Activated CD4-positive, alpha-beta T cell treated with anti-CD3 and anti-CD28 coated beads, Interleukin-10, Interleukin-2, amounts not matched to agents 100 ng/mL and 50 ng/mL, durations not matched to agents 16 hours and 8 hours (primary cell): ENCODE results near the gene ESR1.
A peak's percentile ranks its signal among the peaks of the same experiment; 100 is the strongest.

Experiments
- DNase-seq: peaks from one replicate; pipeline ENCODE4 v3.0.0-alpha.2; 2020

The ESR1 gene

GRCh38 chr6:152143359-152143758, 335.9 kb downstream of the ESR1 start:
- no peak for DNase-seq

GRCh38 chr6:152146385-152146784, 338.9 kb downstream of the ESR1 start:
- no peak for DNase-seq

- DNase-seq = no peak
These were observed 339.8 kb downstream of the ESR1 start for GRCh38 chr6:152147269-152147668.

GRCh38 chr6:152148412-152148811, 340.9 kb downstream of the ESR1 start:
- DNase-seq = no peak

GRCh38 chr6:152150196-152150595, 342.7 kb downstream of the ESR1 start:
- DNase-seq = no peak

- no peak for DNase-seq
These were observed 344.4 kb downstream of the ESR1 start for GRCh38 chr6:152151920-152152319.

GRCh38 chr6:152154559-152155356, 347.3 kb downstream of the ESR1 start:
- DNase-seq = no peak

GRCh38 chr6:152155792-152156191, 348.3 kb downstream of the ESR1 start:
- no peak for DNase-seq

GRCh38 chr6:152160346-152160745, 352.9 kb downstream of the ESR1 start:
- DNase-seq = peak; percentile 65

GRCh38 chr6:152161501-152161900, 354.0 kb downstream of the ESR1 start:
- DNase-seq = peak; percentile 55

GRCh38 chr6:152164957-152165356, 357.5 kb downstream of the ESR1 start:
- no peak for DNase-seq

GRCh38 chr6:152166497-152166896, 359.0 kb downstream of the ESR1 start:
- DNase-seq = no peak

- no peak for DNase-seq
These were observed 359.4 kb downstream of the ESR1 start for GRCh38 chr6:152166897-152167296.

- DNase-seq = no peak
These were observed 360.4 kb downstream of the ESR1 start for GRCh38 chr6:152167641-152168603.

GRCh38 chr6:152170313-152170701, 362.8 kb downstream of the ESR1 start:
- no peak for DNase-seq

GRCh38 chr6:152170702-152171667, 363.5 kb downstream of the ESR1 start:
- DNase-seq = peak; percentile 96

- DNase-seq = no peak
These were observed 365.8 kb downstream of the ESR1 start for GRCh38 chr6:152173321-152173720.

- DNase-seq = no peak
These were observed 366.5 kb downstream of the ESR1 start for GRCh38 chr6:152173957-152174356.

- no peak for DNase-seq
These were observed 368.8 kb downstream of the ESR1 start for GRCh38 chr6:152176268-152176667.
